GM21825 (cell line): ENCODE results near the gene GOPC.
A peak's percentile ranks its signal among the peaks of the same experiment; 100 is the strongest.

Experiments used
- ATAC-seq: cut with Tn5 transposase; IDR thresholded peaks from one replicate; pipeline ENCODE4 v1.9.1; 2021; ENCODE audit warnings: mild to moderate bottlenecking, moderate library complexity; ENCODE audit not compliant: unreplicated experiment

Gene GOPC

GRCh38 chr6:117550078-117550600, 52.2 kb downstream of the GOPC start:
- no peak for ATAC-seq

- ATAC-seq, result no peak
Observed at GRCh38 chr6:117549611-117550010, 52.7 kb downstream of the GOPC start.

DNA sequence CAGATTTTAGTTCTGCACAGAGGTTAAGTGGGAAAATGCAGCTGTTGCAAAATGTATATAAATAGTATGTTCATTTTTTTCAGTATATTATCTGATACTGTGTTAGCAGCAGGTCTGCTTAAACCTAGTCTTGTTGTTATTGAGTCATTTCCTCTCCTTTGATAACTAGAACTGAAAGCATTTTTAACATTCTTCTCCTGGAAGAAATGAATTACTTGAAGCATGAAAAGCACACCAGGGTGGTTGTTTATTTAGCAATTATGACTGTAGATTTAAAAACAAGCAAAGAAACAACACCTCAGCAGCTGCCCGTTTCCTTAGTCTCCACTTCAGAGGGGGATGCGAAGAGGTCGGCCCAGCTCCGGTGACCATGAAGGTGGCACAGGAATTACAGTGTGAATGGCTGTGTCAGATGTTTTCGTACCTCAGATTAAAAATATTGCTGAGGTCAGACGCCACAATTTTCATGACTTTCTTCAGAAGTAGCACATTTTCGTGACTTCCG, 53.5 kb downstream of the GOPC start:
- no peak for ATAC-seq

DNA sequence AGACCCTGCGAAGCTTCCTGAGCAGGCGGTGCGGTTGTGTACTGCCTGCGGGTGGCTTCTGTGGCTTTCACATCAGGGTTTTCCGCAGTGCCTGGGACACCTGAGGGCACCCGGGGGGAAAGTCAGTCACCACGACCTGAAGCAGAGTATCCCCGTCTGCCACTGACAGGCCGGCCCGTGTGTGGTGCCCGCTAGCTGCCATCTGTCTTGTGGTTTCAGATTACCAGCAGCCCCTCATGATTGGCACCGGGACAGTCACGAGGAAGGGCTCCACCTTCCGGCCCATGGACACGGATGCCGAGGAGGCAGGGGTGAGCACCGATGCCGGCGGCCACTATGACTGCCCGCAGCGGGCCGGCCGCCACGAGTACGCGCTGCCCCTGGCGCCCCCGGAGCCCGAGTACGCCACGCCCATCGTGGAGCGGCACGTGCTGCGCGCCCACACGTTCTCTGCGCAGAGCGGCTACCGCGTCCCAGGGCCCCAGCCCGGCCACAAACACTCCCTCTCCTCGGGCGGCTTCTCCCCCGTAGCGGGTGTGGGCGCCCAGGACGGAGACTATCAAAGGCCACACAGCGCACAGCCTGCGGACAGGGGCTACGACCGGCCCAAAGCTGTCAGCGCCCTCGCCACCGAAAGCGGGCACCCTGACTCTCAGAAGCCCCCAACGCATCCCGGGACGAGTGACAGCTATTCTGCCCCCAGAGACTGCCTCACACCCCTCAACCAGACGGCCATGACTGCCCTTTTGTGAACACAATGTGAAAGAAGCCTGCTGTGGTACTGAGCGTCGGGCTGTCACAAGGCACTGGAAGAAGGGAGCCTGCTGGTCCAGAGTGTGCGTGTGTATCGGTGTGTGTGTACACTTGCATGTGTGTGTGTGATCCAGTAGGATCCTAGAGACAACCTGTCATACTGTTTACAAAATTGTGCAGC, 54.4 kb downstream of the GOPC start:
- peak; percentile 62 for ATAC-seq

GRCh38 chr6:117546674-117547073, 55.6 kb downstream of the GOPC start:
- ATAC-seq, result no peak

DNA sequence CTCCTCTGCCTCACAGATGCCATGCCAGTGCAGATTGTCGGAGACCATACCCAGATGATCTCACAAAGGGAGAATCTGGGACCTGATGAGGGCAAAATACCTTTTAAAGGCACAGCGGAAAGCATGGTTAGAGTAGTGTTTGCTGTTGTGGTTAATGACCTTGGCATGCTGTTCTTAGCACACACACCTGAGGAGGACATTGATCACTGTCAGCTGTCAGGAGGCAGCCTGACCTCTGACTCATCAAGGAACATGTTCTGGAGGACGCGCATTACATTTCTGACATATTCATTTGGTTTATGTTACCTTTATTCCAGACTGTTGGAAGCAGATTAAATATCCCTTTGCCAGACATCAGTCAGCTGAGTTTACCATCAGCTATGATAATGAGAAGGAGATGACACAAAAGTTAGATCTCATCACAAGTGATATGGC, 57.1 kb downstream of the GOPC start:
- ATAC-seq, result no peak

GRCh38 chr6:117544716-117545115, 57.6 kb downstream of the GOPC start:
- ATAC-seq, result no peak

- ATAC-seq, result no peak
Observed at GRCh38 chr6:117542493-117542892, 59.8 kb downstream of the GOPC start.

DNA sequence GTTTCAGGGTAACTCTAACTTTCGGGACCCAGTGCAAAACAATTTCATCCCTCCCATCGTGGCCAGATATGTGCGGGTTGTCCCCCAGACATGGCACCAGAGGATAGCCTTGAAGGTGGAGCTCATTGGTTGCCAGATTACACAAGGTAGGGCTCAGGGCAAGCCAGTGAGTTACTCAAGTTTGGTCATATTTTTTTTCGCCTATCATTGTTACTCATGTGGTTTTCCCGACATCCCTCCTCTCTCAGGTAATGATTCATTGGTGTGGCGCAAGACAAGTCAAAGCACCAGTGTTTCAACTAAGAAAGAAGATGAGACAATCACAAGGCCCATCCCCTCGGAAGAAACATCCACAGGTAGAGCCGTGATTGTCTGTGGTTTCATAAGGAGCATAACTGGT, 61.6 kb downstream of the GOPC start:
- no peak for ATAC-seq

- no peak for ATAC-seq
Observed at GRCh38 chr6:117538615-117539014, 63.7 kb downstream of the GOPC start.

GRCh38 chr6:117536317-117536716, 66.0 kb downstream of the GOPC start:
- ATAC-seq, result no peak

DNA sequence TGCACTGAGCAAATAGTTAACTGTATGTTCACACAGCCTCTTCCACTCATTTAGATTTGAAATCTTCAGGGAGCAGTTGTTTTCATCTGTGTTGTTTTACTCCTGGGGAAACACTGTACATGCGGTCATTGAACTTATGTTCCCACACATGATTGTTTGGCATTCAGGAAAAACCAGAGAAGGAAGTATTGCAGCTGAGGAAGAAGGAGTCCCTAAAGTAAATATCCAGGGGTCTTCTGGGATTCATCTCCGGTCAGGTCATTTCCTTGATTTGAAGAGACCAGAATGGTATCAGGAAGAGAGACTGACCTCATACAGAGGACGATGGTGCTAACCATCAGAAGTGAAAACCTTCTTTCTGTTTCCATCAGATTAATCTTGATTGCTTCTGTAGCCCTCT, 67.3 kb downstream of the GOPC start:
- no peak for ATAC-seq

GRCh38 chr6:117533775-117534174, 68.5 kb downstream of the GOPC start:
- no peak for ATAC-seq

GRCh38 chr6:117531809-117532725, 70.2 kb downstream of the GOPC start:
- no peak for ATAC-seq

- no peak for ATAC-seq
Observed at GRCh38 chr6:117531346-117531745, 71.0 kb downstream of the GOPC start.

DNA sequence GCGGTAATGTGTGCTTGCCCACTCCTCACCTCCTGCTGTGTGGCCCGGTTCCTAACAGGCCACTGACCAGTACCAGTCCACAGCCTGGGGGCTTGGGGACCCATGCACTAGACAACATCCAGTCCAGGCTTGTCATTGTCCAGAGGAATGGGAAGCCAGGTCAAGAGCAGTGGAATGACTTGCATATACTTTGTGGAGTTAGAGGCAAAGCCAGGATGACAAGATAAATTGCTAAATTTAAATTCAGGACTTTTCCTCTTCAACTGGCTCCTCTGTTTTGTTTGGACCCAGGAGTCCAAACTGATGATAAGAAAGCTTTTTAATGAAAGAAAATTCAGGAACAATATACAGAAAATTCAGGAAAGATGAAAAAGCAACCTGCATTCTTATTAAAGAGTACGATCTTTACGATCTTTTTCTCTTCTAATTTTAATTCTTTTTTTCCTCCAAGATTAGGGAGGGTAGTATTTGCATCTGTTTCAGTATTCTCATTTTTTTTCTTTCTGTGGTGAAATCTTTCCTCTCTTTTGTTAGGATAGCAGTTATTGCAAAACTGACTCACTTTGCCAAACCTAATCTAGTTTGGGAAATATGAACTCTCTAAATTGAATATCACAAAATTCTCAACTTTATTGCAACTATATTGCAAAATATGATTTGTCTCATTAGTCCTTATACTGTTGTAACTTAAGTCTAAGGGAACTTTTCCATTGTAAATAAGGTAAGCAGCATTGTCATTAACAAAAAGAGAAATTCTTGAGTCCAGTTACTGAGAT, 71.7 kb downstream of the GOPC start:
- ATAC-seq, result no peak

DNA sequence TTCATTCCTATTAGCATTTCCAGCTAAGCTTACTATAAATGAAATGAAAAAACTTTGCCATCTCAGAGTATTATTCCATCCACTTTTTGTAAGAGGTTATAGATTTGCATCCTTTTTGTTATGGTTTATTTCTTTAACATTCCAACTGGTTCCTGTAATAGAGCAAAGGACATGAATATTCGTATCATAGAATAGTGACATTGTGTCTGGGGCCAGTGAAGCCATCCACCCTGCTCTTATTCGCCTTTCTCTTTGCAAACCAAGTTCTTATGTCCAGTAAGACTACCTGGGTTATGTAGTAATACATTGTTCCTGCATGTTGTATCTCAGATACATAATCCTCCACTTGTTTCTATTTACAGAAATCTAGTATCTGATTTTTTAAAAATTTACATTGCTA, 76.7 kb downstream of the GOPC start:
- ATAC-seq, result no peak

GRCh38 chr6:117521791-117522502, 80.4 kb downstream of the GOPC start:
- ATAC-seq, result no peak

DNA sequence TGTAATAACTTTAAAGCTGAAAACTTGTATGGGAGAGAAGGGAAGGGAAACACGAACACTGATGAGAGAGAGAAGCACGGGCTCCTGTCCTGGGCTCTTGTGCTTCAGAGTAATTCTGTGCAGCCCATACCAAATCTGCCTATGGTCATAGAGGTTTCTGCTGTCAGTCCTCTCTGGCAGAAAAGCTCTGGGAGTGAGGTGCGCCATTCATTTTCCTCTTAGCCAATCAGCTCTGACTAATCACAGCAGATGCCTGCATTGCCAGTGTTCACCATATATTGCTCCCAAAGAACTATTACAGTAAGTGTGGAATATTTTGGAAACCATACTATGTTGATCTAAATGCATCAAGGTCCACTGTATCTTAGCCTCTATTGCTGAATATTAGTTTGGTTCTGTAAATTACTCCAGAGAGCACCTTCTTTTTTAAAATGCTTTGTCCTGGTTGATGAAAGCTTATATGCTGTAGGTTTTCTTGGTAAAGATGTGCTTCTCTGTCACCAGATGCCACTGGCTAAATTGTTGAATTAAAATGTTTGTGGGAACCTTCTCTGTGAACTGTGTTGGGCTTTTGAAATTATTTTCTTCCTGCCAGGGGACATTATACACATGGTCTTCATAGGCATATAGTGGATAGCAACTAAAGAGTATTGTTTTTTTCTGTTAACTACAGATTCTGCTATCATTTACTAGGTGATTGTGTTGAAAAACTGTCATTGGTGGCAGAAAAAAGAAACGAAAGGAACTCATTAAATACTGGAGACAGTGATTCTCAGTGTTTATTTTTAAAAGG, 81.5 kb downstream of the GOPC start:
- no peak for ATAC-seq
